ENCODE results near the gene SLC25A13.

DNA sequence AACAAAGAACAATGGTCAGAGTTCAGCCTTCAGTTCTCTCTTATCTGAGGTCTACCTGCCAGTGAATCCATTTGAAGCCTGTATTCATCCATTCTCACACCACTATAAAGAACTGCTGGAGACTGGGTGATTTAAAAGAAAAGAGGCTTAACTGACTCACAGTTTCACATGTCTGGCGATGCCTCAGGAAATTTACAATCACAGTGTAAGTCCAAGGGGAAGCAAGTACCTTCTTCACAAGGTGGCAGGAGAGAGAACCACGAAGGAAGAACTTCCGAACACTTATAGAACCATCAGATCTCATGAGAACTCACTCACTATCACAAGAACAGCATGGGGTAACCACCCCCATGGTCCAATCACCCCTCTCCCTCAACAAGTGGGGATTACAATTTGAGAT, 33.0 kb upstream of the SLC25A13 start:
- TF ChIP-seq, protein P1, sequence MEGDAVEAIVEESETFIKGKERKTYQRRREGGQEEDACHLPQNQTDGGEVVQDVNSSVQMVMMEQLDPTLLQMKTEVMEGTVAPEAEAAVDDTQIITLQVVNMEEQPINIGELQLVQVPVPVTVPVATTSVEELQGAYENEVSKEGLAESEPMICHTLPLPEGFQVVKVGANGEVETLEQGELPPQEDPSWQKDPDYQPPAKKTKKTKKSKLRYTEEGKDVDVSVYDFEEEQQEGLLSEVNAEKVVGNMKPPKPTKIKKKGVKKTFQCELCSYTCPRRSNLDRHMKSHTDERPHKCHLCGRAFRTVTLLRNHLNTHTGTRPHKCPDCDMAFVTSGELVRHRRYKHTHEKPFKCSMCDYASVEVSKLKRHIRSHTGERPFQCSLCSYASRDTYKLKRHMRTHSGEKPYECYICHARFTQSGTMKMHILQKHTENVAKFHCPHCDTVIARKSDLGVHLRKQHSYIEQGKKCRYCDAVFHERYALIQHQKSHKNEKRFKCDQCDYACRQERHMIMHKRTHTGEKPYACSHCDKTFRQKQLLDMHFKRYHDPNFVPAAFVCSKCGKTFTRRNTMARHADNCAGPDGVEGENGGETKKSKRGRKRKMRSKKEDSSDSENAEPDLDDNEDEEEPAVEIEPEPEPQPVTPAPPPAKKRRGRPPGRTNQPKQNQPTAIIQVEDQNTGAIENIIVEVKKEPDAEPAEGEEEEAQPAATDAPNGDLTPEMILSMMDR (conservative IDR thresholded peaks at IDR 0.05; ENCODE audit: low read depth, low read length) = no peak
- TF ChIP-seq EZH2 (IDR thresholded peaks at IDR 0.05; ENCODE audit: low read length, unreplicated experiment) (no peak), EZH2phosphoT487 (IDR thresholded peaks at IDR 0.05; ENCODE audit: borderline replicate concordance, low read length) (no peak)
